DOHH2 (cell line): ENCODE data around the gene TNRC6C.

Source experiments
- EZH2phosphoT487 ChIP-seq: fragments of 200-600 bp; sonication (generic); IDR thresholded peaks from 2 replicates; pipeline ENCODE4 v1.6.1; 2017; ENCODE audit warnings: borderline replicate concordance, mild to moderate bottlenecking, antibody characterized with exemption, low read length, moderate library complexity, mixed read lengths
- TF ChIP-seq, protein P1 (sequence below): fragments of 200-600 bp; sonication (generic); IDR thresholded peaks from one replicate; pipeline ENCODE4 v1.5.1; 2014; ENCODE audit warnings: antibody characterized with exemption, mild to moderate bottlenecking, low read depth, low read length; ENCODE audit not compliant: poor library complexity, severe bottlenecking

DNA sequence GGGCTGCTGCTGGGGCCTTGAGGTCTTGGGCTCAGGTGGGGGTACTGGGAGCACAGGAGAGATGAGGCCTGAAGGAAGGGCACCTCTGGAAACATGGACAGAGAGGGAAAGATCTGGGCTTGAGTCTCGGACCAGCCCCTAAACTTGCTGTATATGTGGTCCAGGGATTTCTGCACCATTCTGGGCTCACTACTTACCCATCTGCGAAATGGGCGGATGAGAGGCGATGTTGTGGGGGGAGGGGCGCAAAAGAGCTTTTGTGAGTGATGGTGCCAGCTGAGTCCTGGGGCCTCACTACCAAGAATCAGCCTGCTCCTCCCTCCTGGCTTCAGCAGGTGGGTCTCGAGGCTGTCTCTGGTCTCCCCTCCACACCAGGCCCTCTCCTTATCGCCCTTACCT lies 188.0 kb downstream of the TNRC6C start:
- TF ChIP-seq, protein P1, sequence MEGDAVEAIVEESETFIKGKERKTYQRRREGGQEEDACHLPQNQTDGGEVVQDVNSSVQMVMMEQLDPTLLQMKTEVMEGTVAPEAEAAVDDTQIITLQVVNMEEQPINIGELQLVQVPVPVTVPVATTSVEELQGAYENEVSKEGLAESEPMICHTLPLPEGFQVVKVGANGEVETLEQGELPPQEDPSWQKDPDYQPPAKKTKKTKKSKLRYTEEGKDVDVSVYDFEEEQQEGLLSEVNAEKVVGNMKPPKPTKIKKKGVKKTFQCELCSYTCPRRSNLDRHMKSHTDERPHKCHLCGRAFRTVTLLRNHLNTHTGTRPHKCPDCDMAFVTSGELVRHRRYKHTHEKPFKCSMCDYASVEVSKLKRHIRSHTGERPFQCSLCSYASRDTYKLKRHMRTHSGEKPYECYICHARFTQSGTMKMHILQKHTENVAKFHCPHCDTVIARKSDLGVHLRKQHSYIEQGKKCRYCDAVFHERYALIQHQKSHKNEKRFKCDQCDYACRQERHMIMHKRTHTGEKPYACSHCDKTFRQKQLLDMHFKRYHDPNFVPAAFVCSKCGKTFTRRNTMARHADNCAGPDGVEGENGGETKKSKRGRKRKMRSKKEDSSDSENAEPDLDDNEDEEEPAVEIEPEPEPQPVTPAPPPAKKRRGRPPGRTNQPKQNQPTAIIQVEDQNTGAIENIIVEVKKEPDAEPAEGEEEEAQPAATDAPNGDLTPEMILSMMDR = no peak
- TF ChIP-seq EZH2phosphoT487 = no peak
